ENCODE measurements around the gene UNCX. TPM values are rescaled to one million over a fixed set of nuclear protein-coding genes. Genes with fewer than 3 reads are reported as not detected.
"Not testable (repeated sequence)": the region's sequence is repeated elsewhere in the genome, so short reads cannot be mapped to it uniquely, and the experiment has no call there.

Gene UNCX
- total and polyA plus RNA-seq, 4 donors = not detected

DNA sequence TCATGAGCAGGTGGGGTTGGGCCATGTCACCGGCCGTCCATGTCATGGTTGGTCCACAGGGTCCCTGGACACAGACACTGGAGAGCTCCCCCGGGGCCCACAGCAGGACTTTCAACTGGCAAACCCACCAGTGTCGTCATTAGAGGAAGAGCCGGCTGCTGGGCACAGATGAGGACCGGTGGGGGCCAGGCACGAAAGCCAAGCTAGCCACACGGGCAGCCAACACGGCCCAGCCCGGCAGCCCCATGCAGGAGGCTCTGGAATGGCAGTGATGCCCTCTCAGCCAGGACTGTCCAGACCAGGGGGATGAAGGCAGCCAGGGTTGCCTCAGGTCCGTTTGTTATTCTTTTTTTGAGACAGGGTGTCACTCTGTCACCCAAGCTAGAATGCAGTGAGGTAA lies 21.1 kb upstream of the UNCX start:
- Histone ChIP-seq H3K9me3 (ENCODE audit: control insufficient read depth in 4 of 4, insufficient read depth in 3 of 4, low read length in 3 of 4) (peaks cover 0 to 5% (median 0%) of the 10 kb centered on the region in 4 donors), H3K4me3 (no peak overlapping the region), H3K27me3 (ENCODE audit: control insufficient read depth in 3 of 3, insufficient read depth in 3 of 3, low read length in 2 of 3) (peaks cover 0 to 43% (median 26%) of the 10 kb centered on the region in 3 donors), H3K9ac (ENCODE audit: insufficient read depth in 1 of 2, low read length in 2 of 2) (no peak overlapping the region), H3K36me3 (ENCODE audit: control insufficient read depth in 4 of 4, insufficient read depth in 4 of 4, low read length in 4 of 4) (no peaks in the 10 kb centered on the region), H3K27ac (ENCODE audit: low read depth in 1 of 2, low read length in 1 of 2) (no peak overlapping the region), H3K4me1 (ENCODE audit: control insufficient read depth in 5 of 5, insufficient read depth in 5 of 5, low read length in 5 of 5) (peaks cover 0 to 4% (median 0%) of the 10 kb centered on the region in 5 donors)
- ATAC-seq (ENCODE audit: insufficient read depth, low FRiP score) (no peak), DNase-seq (no peak)
- 73% methylated on average over 11 of the region's 11 CpGs for WGBS, 2 donors
- TF ChIP-seq, protein P1, sequence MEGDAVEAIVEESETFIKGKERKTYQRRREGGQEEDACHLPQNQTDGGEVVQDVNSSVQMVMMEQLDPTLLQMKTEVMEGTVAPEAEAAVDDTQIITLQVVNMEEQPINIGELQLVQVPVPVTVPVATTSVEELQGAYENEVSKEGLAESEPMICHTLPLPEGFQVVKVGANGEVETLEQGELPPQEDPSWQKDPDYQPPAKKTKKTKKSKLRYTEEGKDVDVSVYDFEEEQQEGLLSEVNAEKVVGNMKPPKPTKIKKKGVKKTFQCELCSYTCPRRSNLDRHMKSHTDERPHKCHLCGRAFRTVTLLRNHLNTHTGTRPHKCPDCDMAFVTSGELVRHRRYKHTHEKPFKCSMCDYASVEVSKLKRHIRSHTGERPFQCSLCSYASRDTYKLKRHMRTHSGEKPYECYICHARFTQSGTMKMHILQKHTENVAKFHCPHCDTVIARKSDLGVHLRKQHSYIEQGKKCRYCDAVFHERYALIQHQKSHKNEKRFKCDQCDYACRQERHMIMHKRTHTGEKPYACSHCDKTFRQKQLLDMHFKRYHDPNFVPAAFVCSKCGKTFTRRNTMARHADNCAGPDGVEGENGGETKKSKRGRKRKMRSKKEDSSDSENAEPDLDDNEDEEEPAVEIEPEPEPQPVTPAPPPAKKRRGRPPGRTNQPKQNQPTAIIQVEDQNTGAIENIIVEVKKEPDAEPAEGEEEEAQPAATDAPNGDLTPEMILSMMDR (IDR thresholded peaks at IDR 0.05; ENCODE audit: control extremely low read depth, extremely low read depth) = no peak

DNA sequence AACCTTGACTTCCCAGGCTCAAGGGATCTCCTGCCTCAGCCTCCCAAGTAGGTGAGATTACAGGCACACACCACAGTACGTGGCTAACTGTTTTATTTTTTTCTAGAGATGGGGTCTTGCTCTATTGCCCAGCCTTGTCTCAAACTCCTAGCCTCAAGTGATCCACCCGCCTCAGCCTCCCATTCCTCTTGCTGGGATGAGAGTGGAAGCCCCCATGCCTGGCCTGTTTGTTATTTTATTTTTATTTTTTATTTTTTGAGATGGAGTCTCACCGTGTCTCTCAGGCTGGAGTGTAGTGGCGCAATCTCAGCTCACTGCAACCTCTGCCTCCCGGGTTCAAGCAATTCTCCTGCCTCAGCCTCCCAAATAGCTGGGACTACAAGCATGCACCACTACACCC lies 20.6 kb upstream of the UNCX start:
- H3K9ac ChIP-seq (ENCODE audit: insufficient read depth in 1 of 2, low read length in 2 of 2); ATAC-seq (ENCODE audit: insufficient read depth, low FRiP score); H3K4me3 ChIP-seq; H3K27ac ChIP-seq (ENCODE audit: low read depth in 1 of 2, low read length in 1 of 2); DNase-seq; H3K4me1 ChIP-seq (ENCODE audit: control insufficient read depth in 5 of 5, insufficient read depth in 5 of 5, low read length in 5 of 5); H3K9me3 ChIP-seq (ENCODE audit: control insufficient read depth in 4 of 4, insufficient read depth in 3 of 4, low read length in 3 of 4); H3K36me3 ChIP-seq (ENCODE audit: control insufficient read depth in 4 of 4, insufficient read depth in 4 of 4, low read length in 4 of 4): not testable (repeated sequence)
- 83 to 84% methylated on average over 5 of the region's 5 CpGs for WGBS, 2 donors
- H3K27me3 ChIP-seq (ENCODE audit: control insufficient read depth in 3 of 3, insufficient read depth in 3 of 3, low read length in 2 of 3) = peaks cover 0 to 43% (median 26%) of the 10 kb centered on the region in 3 donors

DNA sequence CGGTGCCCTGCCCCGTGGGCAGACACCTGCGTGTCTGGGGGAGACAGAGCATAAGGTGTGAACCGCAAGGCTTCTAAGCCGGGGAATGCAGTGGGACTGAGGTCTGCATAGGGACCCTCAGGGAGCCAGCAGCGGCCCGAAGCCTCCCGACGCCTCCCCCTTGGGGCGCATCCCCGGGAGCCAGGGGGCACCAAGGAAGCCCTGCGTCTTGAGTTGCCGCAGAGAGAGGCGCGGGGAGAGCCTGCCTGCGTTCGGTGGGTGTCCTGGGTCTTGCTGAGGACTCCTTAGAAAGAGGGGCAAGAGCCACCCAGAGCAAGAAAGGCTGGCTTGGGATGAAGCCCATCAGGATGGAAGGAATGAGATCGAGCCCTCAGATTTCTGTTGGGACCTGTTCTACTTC lies 18.2 kb upstream of the UNCX start:
- DNase-seq (no peak), ATAC-seq (ENCODE audit: insufficient read depth, low FRiP score) (no peak)
- Histone ChIP-seq H3K9me3 (ENCODE audit: control insufficient read depth in 4 of 4, insufficient read depth in 3 of 4, low read length in 3 of 4) (peaks cover 0 to 10% (median 0%) of the 10 kb centered on the region in 4 donors), H3K4me3 (no peak overlapping the region), H3K4me1 (ENCODE audit: control insufficient read depth in 5 of 5, insufficient read depth in 5 of 5, low read length in 5 of 5) (peaks cover 0 to 4% (median 0%) of the 10 kb centered on the region in 5 donors), H3K9ac (ENCODE audit: insufficient read depth in 1 of 2, low read length in 2 of 2) (no peak overlapping the region), H3K36me3 (ENCODE audit: control insufficient read depth in 4 of 4, insufficient read depth in 4 of 4, low read length in 4 of 4) (no peaks in the 10 kb centered on the region), H3K27me3 (ENCODE audit: control insufficient read depth in 3 of 3, insufficient read depth in 3 of 3, low read length in 2 of 3) (peaks cover 6 to 41% (median 32%) of the 10 kb centered on the region in 3 donors), H3K27ac (ENCODE audit: low read depth in 1 of 2, low read length in 1 of 2) (no peak overlapping the region)
- TF ChIP-seq, protein P1 (IDR thresholded peaks at IDR 0.05; ENCODE audit: control extremely low read depth, extremely low read depth) = no peak
- 73 to 74% methylated on average over 18 of the region's 18 CpGs for WGBS, 2 donors

DNA sequence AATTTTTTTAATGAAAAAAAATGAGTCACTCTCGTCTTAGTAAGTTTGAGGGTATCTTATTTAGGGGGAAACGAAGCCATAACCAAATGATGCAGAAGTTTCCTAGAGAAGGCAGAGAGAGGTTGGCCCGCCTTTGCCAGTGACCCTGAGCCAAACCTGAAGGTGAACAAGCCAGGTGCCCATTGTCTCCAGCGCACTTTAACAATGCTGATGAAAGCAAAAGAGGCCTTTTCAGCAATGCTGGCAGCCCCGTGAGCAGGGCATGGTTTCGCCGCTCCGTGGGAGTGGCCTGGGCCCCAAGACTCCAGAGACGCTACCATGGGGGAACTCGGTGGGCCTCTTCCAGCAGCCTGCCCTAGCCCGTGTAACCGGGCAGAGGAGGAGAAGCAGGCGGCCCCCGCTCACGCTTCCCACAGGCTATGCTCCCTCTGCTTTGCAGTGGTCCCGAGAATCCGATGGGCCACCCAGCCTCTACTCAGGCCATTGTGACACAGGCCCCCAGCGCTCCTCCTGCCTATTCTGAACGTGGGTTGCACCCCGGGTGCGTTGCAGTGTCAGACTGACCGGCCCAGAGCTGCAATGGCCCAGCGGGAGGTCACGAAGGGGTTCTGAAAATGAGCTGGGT lies 14.0 kb upstream of the UNCX start:
- Histone ChIP-seq H3K4me3 (no peak overlapping the region), H3K4me1 (ENCODE audit: control insufficient read depth in 5 of 5, insufficient read depth in 5 of 5, low read length in 5 of 5) (no peaks in the 10 kb centered on the region), H3K27me3 (ENCODE audit: control insufficient read depth in 3 of 3, insufficient read depth in 3 of 3, low read length in 2 of 3) (peaks cover 9 to 52% (median 42%) of the 10 kb centered on the region in 3 donors), H3K9ac (ENCODE audit: insufficient read depth in 1 of 2, low read length in 2 of 2) (no peak overlapping the region), H3K36me3 (ENCODE audit: control insufficient read depth in 4 of 4, insufficient read depth in 4 of 4, low read length in 4 of 4) (no peaks in the 10 kb centered on the region), H3K27ac (ENCODE audit: low read depth in 1 of 2, low read length in 1 of 2) (no peak overlapping the region), H3K9me3 (ENCODE audit: control insufficient read depth in 4 of 4, insufficient read depth in 3 of 4, low read length in 3 of 4) (peaks cover 0 to 8% (median 0%) of the 10 kb centered on the region in 4 donors)
- DNase-seq (no peak), ATAC-seq (ENCODE audit: insufficient read depth, low FRiP score) (no peak)
- 69 to 72% methylated on average over 24 of the region's 24 CpGs for WGBS, 2 donors
- TF ChIP-seq, protein P1 (IDR thresholded peaks at IDR 0.05; ENCODE audit: control extremely low read depth, extremely low read depth) = no peak

Measured in lung (tissue), 12 donors.